ENCODE measurements around the gene KCTD3. TPM values are rescaled to one million over a fixed set of nuclear protein-coding genes. Genes with fewer than 3 reads are reported as not detected.

KCTD3 gene
- total RNA-seq, 1 donor from 2014 or later: 15.7 TPM

DNA sequence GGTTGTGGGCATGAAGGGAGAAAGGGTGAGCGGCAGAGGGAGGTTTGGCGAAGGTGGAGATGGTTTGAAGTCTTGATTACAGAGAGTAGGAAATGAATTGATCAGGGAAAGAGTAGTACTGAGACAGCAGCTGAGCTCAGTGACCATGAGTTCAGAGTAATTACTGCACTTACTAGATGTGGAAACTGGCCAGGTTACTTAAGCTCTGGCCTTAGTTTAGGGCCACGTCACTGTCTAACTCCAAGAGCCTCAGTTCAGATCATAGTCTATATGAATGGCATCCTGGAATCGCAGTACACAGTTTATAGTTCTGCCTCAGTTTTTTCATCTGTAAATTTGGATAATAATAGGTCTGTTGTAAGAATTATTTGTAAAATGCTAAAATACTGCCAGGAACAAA is 78.1 kb downstream of the KCTD3 start:
- intact Hi-C loops (cut with DNase I): no loop called here
- DNase-seq (ENCODE audit: low spot score): no peak

GRCh38 chr1:215645861-215646260 is 78.8 kb downstream of the KCTD3 start:
- intact Hi-C loops (cut with DNase I): no loop called here
- no peak for DNase-seq (ENCODE audit: low spot score)

DNA sequence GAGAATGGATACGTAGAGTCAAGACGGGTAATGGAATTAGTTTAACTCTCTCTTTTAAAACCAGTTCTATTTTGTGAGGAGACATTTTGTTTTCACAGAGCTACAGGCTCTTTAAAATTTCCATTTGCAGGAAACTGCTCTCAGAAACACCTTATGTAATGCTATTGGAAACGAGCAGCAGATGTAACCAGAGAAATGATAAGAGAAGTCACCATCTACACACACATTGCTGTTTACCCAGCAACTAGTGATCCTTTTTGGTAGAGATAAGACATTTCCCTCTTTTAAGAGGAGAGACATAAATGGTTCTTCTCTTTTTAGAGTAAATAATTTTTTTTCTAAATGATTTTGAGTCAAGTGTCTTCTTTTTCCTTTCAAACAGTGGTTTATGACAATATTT is 80.6 kb downstream of the KCTD3 start:
- intact Hi-C loops (cut with DNase I): no loop called here
- DNase-seq (ENCODE audit: low spot score): no peak

DNA sequence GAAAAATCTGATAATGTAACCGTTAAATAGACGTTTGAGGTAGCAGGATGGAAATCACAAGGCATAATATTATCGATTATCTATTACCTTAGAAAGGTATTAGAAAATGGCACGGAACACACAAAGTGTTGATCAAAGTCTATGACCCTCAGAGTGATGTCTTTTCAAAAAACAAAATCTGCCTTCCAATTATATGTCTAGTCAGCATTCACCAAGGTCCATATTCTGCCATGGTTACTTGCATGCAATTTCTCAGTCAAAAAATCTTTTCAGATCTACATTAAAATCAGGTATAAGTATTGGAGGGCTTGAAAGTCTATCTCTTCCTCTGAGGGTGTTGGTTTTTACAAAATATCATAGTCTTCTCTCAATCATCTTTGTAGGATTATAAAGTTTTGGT is 81.9 kb downstream of the KCTD3 start:
- DNase-seq (ENCODE audit: low spot score): no peak
- intact Hi-C loops (cut with DNase I): no loop called here

GRCh38 chr1:215650446-215651149 is 83.5 kb downstream of the KCTD3 start:
- no peak for DNase-seq (ENCODE audit: low spot score)

DNA sequence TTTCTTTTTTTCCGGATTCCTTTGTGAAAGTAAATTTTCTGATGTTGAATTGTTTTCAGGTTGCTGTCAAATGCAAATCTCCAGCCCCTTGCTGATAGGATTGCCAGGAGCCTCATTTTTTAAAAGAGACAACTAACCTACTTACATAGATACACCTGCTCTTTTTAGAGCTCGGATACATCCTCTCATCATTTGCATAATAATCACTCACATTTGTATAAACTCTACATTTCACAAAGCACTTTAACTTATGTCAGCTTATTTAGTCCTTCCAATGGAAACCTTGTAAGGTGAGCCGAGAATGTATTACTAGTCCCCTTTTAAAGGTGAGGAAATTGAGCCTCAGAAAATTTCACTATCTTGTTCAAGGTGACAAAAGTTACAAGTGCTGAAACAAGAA is 84.8 kb downstream of the KCTD3 start:
- no peak for DNase-seq (ENCODE audit: low spot score)
- intact Hi-C loops (cut with DNase I): no loop called here

More at GRCh38 chr1:215650446-215651149, 83.5 kb downstream of the KCTD3 start:
- intact Hi-C loops (cut with DNase I): no loop called here

DNA sequence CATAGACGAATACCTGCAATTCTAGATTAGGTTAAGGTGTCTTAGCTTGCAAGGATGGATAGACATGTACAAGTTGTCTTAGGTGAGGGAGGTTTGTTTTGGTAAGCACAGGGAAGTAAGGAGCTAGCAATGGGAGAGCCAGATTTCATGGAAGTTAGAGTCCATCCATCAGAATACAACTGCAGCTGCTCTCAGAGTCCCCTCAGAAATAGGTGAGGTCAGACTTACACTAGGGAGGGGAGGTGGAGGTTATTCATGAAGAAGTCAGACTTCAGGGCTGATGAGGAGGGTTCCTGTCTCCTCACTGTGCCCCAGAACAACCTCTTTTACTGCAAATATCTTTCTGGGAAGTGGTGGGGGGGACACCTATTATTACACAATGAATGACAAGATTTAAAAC is 85.3 kb downstream of the KCTD3 start:
- no peak for DNase-seq (ENCODE audit: low spot score)
- intact Hi-C loops (cut with DNase I): no loop called here

DNA sequence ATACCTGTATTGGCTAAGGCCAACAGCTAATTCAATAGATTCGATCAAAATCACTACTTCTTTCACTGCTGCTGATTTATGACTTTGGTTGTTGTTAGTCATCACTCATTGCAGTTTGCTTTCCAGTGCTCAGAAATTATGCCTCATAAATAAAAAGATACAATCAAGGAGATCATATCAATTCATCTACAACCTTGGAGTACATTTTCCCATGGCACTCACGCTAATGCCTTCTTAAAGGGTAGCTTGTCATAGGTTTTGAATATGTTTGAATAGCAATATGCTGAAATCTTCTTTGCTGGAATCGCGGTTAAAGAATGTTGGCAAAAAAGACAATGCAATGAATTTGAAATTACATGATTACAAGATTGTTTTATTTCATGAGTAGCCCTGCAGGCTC is 89.9 kb downstream of the KCTD3 start:
- DNase-seq (ENCODE audit: low spot score): no peak
- intact Hi-C loops (cut with DNase I): no loop called here

GRCh38 chr1:215660259-215660658 is 93.2 kb downstream of the KCTD3 start:
- no peak for DNase-seq (ENCODE audit: low spot score)
- intact Hi-C loops (cut with DNase I): no loop called here

- intact Hi-C loops (cut with DNase I): no loop called here
- DNase-seq (ENCODE audit: low spot score): no peak
Observed at GRCh38 chr1:215661033-215661432, 93.9 kb downstream of the KCTD3 start.

DNA sequence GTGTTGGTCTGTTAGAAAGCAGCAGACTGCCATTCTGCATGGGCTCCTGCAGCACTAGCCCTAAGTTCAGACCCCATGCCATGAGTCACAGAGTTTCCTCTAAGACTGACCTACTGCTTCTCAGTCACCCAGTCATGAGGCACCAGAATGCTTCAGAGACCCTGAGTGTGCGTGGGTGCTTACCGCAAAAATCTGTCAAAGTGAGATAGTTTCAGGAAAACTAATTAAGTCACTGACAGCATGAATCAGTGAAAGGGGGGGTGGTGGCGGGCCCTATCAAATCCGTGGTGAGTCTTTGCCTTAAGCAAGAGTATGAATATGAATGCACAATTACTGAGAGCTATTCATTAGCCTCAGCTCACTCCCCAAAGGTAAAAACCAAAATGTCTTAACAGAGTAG is 98.1 kb downstream of the KCTD3 start:
- intact Hi-C loops (cut with DNase I): no loop called here
- no peak for DNase-seq (ENCODE audit: low spot score)

DNA sequence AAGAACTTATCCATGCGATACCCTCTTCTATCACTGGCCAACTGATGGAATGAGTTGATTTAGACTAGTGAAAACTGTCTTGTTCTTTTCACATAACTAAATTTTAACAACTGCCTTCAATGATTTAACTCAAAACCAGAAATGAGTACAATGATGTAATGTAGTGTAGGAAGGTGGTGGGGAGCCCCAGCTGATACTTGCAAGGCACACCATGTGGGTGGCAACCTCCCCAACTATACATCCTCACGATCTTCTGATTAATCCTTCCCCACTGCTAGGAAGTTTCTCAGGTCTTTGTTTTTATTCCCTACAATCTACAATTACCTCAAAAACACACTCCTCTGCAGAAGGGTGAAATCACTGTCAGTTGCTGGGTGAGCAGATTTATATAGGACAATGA is 100.7 kb downstream of the KCTD3 start:
- DNase-seq (ENCODE audit: low spot score): no peak
- intact Hi-C loops (cut with DNase I): no loop called here

GRCh38 chr1:215669806-215670491 is 102.8 kb downstream of the KCTD3 start:
- intact Hi-C loops (cut with DNase I): no loop called here
- no peak for DNase-seq (ENCODE audit: low spot score)

Data from cardiac septum (tissue), 1 donor.